Liver (tissue), 9 donors: ENCODE results near the gene WEE2. TPM values are rescaled to one million over a fixed set of nuclear protein-coding genes. Genes with fewer than 3 reads are reported as not detected.

Experiments
- DNase-seq: peaks from one replicate; pipeline ENCODE4 v3.0.0-alpha.2; 2017; ENCODE audit warnings: low spot score
- H3K27ac ChIP-seq, 2 donors: one replicate each; pipeline ENCODE4 v1.7.0; 2013; ENCODE audit warnings: inconsistent platforms in 2 of 2, low read length in 2 of 2, control low read depth in 1 of 2, low read depth in 1 of 2, mild to moderate bottlenecking in 1 of 2
- H3K27me3 ChIP-seq, 4 donors: one replicate each; pipeline versions ENCODE4 v1.6.1 to v1.7.0; 2013; ENCODE audit warnings: low read length in 3 of 4, inconsistent platforms in 1 of 4, mild to moderate bottlenecking in 1 of 4, moderate library complexity in 1 of 4; ENCODE audit not compliant: control insufficient read depth in 4 of 4, insufficient read depth in 4 of 4
- H3K36me3 ChIP-seq, 4 donors: one replicate each; pipeline versions ENCODE4 v1.6.1 to v1.7.0; 2013; ENCODE audit warnings: low read length in 3 of 4, mild to moderate bottlenecking in 3 of 4, low read depth in 1 of 4, moderate library complexity in 1 of 4; ENCODE audit not compliant: control insufficient read depth in 4 of 4, insufficient read depth in 3 of 4
- H3K4me1 ChIP-seq, 4 donors: one replicate each; pipeline versions ENCODE4 v1.6.1 to v1.7.0; 2013; ENCODE audit warnings: low read length in 3 of 4, mild to moderate bottlenecking in 3 of 4, moderate library complexity in 1 of 4; ENCODE audit not compliant: control insufficient read depth in 4 of 4, insufficient read depth in 4 of 4
- H3K4me3 ChIP-seq, 3 donors: one replicate each; pipeline versions ENCODE4 v1.6.1 to v1.7.0; 2013; ENCODE audit warnings: low read length in 3 of 3, control low read depth in 1 of 3, low read depth in 1 of 3, mild to moderate bottlenecking in 1 of 3
- H3K9ac ChIP-seq, 2 donors: one replicate each; pipeline ENCODE4 v1.7.0; 2013; ENCODE audit warnings: low read length in 2 of 2, mild to moderate bottlenecking in 2 of 2, moderate library complexity in 2 of 2, control low read depth in 1 of 2, low read depth in 1 of 2
- H3K9me3 ChIP-seq, 4 donors: one replicate each; pipeline versions ENCODE4 v1.6.1 to v1.7.0; 2013; ENCODE audit warnings: low read length in 3 of 4; ENCODE audit not compliant: control insufficient read depth in 4 of 4
- EGR1 ChIP-seq, 2 donors: IDR thresholded peaks; 2 replicates each; pipeline ENCODE4 v1.6.1; 2016 to 2018; ENCODE audit warnings: antibody characterized with exemption in 2 of 2, low read depth in 2 of 2
- FOXA2 ChIP-seq: IDR thresholded peaks from 2 replicates; pipeline ENCODE4 v1.6.1; 2016; ENCODE audit warnings: antibody characterized with exemption
- GABPA ChIP-seq, 2 donors: IDR thresholded peaks in 1 of 2; conservative IDR thresholded peaks in 1 of 2; 2 replicates each; pipeline ENCODE4 v1.6.1; 2016; ENCODE audit warnings: antibody characterized with exemption in 2 of 2, mild to moderate bottlenecking in 1 of 2, moderate library complexity in 1 of 2
- HNF4A ChIP-seq, 2 donors: conservative IDR thresholded peaks; 2 replicates each; pipeline ENCODE4 v1.6.1; 2016; ENCODE audit warnings: antibody characterized with exemption in 2 of 2, mild to moderate bottlenecking in 2 of 2
- HNF4G ChIP-seq: IDR thresholded peaks from 2 replicates; pipeline ENCODE4 v1.6.1; 2016; ENCODE audit warnings: antibody characterized with exemption
- JUND ChIP-seq, 2 donors: IDR thresholded peaks; 2 replicates each; pipeline ENCODE4 v1.6.1; 2016; ENCODE audit warnings: antibody characterized with exemption in 2 of 2
- NR2F2 ChIP-seq: IDR thresholded peaks from 2 replicates; pipeline ENCODE4 v1.6.1; 2016; ENCODE audit warnings: antibody characterized with exemption
- RAD21 ChIP-seq, 2 donors: IDR thresholded peaks; 2 replicates each; pipeline ENCODE4 v1.6.1; 2016; ENCODE audit warnings: antibody characterized with exemption in 2 of 2, mild to moderate bottlenecking in 2 of 2
- RXRA ChIP-seq, 2 donors: IDR thresholded peaks; 2 replicates each; pipeline ENCODE4 v1.6.1; 2017 to 2018; ENCODE audit warnings: antibody characterized with exemption in 2 of 2, mild to moderate bottlenecking in 1 of 2
- SP1 ChIP-seq: IDR thresholded peaks from 2 replicates; pipeline ENCODE4 v1.6.1; 2018; ENCODE audit warnings: antibody characterized with exemption, mild to moderate bottlenecking
- TAF1 ChIP-seq: conservative IDR thresholded peaks from 2 replicates; pipeline ENCODE4 v1.6.1; 2016; ENCODE audit warnings: antibody characterized with exemption, mild to moderate bottlenecking
- YY1 ChIP-seq: IDR thresholded peaks from 2 replicates; pipeline ENCODE4 v1.6.1; 2016; ENCODE audit warnings: antibody characterized with exemption, mild to moderate bottlenecking
- WGBS: extraction: QIAGEN DNeasy Blood & Tissue Kit; methylation state at CpG from one replicate; pipeline ENCODE4 v1.1.7; 2013; 5-methylcytosine and 5-hydroxymethylcytosine counted together
- polyA plus RNA-seq, 2 donors: library from polyadenylated mRNA; stranded (reverse) in 1 of 2; unstranded in 1 of 2; fragments of 200-250 nt in 1 of 2; fragments of >200 nt in 1 of 2; fragmentation: Nextera tagmentation in 1 of 2; extraction: Ambion mirVana in 1 of 2; gene quantifications; one replicate each; pipeline versions ENCODE4 v1.2.1 to v1.2.3, GENCODE V29; 2013 to 2015
- total RNA-seq, 2 donors: library from RNA; depleted of rRNA; stranded (reverse); fragments of >200 nt; gene quantifications; one replicate each; pipeline ENCODE4 v1.2.3, GENCODE V29; 2014
- TF ChIP-seq, protein P1 (sequence below): IDR thresholded peaks from 2 replicates; pipeline ENCODE4 v1.6.1; 2016; ENCODE audit warnings: antibody characterized with exemption
- TF ChIP-seq, protein P2 (sequence below): IDR thresholded peaks from 2 replicates; pipeline ENCODE4 v1.6.1; 2016; ENCODE audit warnings: antibody characterized with exemption
- TF ChIP-seq, protein P3 (sequence below): IDR thresholded peaks from 2 replicates; pipeline ENCODE4 v1.6.1; 2016; ENCODE audit warnings: antibody characterized with exemption
- TF ChIP-seq, protein P4 (sequence below): fragments of 150-350 bp; IDR thresholded peaks from 2 replicates; pipeline ENCODE4 v1.5.1; 2017; ENCODE audit warnings: improper control_type of control experiment, low read depth, low read length; ENCODE audit not compliant: missing input control
- TF ChIP-seq, protein P5 (sequence below): IDR thresholded peaks from 2 replicates; pipeline ENCODE4 v1.6.1; 2016; ENCODE audit warnings: antibody characterized with exemption, mild to moderate bottlenecking
- donor health status: healthy.
- donor health status: healthy.
- donor health status: healthy.
- donor health status: healthy.
- donor health status: healthy.

Gene WEE2
- total and polyA plus RNA-seq, 4 donors = not detected

DNA sequence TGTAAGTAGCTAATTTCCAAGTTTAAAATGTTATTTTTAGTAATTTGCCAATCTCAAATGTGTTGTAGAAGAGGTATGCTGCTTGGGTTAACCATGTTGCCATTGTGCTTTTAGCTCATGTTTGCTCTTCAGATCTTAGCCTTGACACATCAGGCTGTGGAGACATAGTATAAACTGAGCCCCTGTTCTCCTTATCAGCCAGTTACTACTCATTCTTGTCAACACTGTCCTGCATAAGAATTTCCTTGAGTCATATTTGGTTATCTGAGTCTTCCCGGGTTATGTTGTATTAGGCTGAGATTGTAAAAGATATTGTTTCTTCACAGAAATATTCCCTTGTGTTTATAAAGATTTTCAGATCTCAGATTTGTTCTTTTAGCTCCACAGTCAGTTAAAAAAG lies 34.1 kb downstream of the WEE2 start:
- Histone ChIP-seq H3K27me3 (no peaks in the 10 kb centered on the region), H3K36me3 (peaks cover 18 to 52% (median 42%) of the 10 kb centered on the region in 4 donors), H3K4me3 (no peak overlapping the region), H3K9ac (no peak overlapping the region), H3K4me1 (peaks cover 6 to 12% (median 11%) of the 10 kb centered on the region in 4 donors), H3K27ac (no peak overlapping the region), H3K9me3 (no peaks in the 10 kb centered on the region)
- no peak for DNase-seq
- TF ChIP-seq HNF4G (no peak), SP1 (no peak), TAF1 (no peak), EGR1 (IDR thresholded peaks at IDR 0.05; ENCODE audit: low read depth in 2 of 2) (no peak), NR2F2 (no peak), FOXA2 (no peak), RAD21 (IDR thresholded peaks at IDR 0.05) (no peak), HNF4A (conservative IDR thresholded peaks at IDR 0.05) (no peak), YY1 (no peak), GABPA (IDR thresholded peaks at IDR 0.05 in 1 of 2, conservative IDR thresholded peaks at IDR 0.05 in 1 of 2) (no peak), RXRA (IDR thresholded peaks at IDR 0.05) (no peak)
- TF ChIP-seq, protein P1, sequence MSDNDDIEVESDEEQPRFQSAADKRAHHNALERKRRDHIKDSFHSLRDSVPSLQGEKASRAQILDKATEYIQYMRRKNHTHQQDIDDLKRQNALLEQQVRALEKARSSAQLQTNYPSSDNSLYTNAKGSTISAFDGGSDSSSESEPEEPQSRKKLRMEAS = no peak
- TF ChIP-seq, protein P2, sequence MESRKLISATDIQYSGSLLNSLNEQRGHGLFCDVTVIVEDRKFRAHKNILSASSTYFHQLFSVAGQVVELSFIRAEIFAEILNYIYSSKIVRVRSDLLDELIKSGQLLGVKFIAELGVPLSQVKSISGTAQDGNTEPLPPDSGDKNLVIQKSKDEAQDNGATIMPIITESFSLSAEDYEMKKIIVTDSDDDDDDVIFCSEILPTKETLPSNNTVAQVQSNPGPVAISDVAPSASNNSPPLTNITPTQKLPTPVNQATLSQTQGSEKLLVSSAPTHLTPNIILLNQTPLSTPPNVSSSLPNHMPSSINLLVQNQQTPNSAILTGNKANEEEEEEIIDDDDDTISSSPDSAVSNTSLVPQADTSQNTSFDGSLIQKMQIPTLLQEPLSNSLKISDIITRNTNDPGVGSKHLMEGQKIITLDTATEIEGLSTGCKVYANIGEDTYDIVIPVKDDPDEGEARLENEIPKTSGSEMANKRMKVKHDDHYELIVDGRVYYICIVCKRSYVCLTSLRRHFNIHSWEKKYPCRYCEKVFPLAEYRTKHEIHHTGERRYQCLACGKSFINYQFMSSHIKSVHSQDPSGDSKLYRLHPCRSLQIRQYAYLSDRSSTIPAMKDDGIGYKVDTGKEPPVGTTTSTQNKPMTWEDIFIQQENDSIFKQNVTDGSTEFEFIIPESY = no peak
- TF ChIP-seq, protein P3, sequence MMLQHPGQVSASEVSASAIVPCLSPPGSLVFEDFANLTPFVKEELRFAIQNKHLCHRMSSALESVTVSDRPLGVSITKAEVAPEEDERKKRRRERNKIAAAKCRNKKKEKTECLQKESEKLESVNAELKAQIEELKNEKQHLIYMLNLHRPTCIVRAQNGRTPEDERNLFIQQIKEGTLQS = no peak
- TF ChIP-seq, protein P4, sequence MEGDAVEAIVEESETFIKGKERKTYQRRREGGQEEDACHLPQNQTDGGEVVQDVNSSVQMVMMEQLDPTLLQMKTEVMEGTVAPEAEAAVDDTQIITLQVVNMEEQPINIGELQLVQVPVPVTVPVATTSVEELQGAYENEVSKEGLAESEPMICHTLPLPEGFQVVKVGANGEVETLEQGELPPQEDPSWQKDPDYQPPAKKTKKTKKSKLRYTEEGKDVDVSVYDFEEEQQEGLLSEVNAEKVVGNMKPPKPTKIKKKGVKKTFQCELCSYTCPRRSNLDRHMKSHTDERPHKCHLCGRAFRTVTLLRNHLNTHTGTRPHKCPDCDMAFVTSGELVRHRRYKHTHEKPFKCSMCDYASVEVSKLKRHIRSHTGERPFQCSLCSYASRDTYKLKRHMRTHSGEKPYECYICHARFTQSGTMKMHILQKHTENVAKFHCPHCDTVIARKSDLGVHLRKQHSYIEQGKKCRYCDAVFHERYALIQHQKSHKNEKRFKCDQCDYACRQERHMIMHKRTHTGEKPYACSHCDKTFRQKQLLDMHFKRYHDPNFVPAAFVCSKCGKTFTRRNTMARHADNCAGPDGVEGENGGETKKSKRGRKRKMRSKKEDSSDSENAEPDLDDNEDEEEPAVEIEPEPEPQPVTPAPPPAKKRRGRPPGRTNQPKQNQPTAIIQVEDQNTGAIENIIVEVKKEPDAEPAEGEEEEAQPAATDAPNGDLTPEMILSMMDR = no peak
- WGBS = 88% methylated on average over 1 of the region's 1 CpG

DNA sequence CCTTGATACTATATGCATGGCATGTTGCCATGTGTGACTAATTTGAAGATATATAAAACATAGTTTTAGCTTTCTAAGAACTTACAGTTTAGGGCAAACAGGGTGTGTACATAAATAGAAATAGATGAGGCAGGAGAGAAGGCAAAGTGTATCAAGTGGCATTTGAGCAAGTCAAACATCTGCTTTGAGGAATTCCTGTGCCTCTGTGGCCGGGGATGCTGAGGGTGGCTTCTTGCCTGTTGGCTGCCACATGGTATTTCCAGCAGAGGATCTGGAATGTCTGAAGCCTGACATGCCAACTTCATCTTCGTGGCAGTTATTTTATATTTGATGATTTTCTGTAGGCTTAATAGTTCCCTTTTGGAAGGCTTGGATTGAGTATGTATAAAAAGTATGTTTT lies 36.0 kb downstream of the WEE2 start:
- H3K36me3 ChIP-seq = peaks cover 22 to 65% (median 51%) of the 10 kb centered on the region in 4 donors
- TF ChIP-seq TAF1 (no peak), RAD21 (IDR thresholded peaks at IDR 0.05) (no peak), EGR1 (IDR thresholded peaks at IDR 0.05; ENCODE audit: low read depth in 2 of 2) (no peak), HNF4G (no peak), JUND (IDR thresholded peaks at IDR 0.05) (no peak), FOXA2 (no peak)
- TF ChIP-seq, protein P4 = no peak
- TF ChIP-seq, protein P5, sequence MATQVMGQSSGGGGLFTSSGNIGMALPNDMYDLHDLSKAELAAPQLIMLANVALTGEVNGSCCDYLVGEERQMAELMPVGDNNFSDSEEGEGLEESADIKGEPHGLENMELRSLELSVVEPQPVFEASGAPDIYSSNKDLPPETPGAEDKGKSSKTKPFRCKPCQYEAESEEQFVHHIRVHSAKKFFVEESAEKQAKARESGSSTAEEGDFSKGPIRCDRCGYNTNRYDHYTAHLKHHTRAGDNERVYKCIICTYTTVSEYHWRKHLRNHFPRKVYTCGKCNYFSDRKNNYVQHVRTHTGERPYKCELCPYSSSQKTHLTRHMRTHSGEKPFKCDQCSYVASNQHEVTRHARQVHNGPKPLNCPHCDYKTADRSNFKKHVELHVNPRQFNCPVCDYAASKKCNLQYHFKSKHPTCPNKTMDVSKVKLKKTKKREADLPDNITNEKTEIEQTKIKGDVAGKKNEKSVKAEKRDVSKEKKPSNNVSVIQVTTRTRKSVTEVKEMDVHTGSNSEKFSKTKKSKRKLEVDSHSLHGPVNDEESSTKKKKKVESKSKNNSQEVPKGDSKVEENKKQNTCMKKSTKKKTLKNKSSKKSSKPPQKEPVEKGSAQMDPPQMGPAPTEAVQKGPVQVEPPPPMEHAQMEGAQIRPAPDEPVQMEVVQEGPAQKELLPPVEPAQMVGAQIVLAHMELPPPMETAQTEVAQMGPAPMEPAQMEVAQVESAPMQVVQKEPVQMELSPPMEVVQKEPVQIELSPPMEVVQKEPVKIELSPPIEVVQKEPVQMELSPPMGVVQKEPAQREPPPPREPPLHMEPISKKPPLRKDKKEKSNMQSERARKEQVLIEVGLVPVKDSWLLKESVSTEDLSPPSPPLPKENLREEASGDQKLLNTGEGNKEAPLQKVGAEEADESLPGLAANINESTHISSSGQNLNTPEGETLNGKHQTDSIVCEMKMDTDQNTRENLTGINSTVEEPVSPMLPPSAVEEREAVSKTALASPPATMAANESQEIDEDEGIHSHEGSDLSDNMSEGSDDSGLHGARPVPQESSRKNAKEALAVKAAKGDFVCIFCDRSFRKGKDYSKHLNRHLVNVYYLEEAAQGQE = no peak
- TF ChIP-seq, protein P3 = no peak
- no peaks in the 10 kb centered on the region for H3K9me3 ChIP-seq
- H3K27me3 ChIP-seq = no peaks in the 10 kb centered on the region
- no peak overlapping the region for H3K27ac ChIP-seq
- 89% methylated on average over 2 of the region's 2 CpGs for WGBS
- no peak overlapping the region for H3K4me3 ChIP-seq
- peaks cover 5 to 6% (median 6%) of the 10 kb centered on the region in 4 donors for H3K4me1 ChIP-seq
- no peak overlapping the region for H3K9ac ChIP-seq
- no peak for DNase-seq
